Pericardium fibroblast (primary cell): ENCODE results near the gene CT45A9. TPM values are rescaled to one million over a fixed set of nuclear protein-coding genes. Genes with fewer than 3 reads are reported as not detected.

Experiments used
- total RNA-seq: library from RNA; depleted of rRNA; stranded (reverse); fragments of >200 nt; gene quantifications from 2 replicates; pipeline ENCODE4 v1.2.3, GENCODE V29; 2015

CT45A9 gene, protein sequence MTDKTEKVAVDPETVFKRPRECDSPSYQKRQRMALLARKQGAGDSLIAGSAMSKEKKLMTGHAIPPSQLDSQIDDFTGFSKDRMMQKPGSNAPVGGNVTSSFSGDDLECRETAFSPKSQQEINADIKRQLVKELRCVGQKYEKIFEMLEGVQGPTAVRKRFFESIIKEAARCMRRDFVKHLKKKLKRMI
- total RNA-seq, result not detected in 2 replicates

DNA sequence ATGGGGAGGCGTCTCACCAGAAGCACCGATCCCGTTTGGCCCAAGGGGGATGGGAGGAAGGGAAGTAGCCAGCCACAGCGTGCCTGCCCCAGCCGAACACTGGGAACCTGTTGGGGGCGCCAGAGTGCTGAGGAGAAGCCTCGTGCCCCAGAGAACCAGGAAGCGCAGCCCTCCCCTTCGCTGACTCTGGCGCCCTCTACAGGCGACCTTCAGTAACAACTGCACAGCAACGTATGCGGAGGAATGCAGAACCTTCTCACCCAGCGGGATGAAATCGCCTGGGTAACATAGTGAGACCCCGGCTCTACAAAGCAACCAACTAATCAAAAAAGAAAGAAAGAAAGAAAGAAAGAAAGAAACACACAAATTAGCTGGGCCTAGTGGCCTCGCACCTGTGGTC lies at the start of gene CT45A9:
Gene CT45A9 (minus strand): TSS at position 101 of the 400 bp plus-strand sequence. CDS start 3,751 bp downstream, outside the sequence.

DNA sequence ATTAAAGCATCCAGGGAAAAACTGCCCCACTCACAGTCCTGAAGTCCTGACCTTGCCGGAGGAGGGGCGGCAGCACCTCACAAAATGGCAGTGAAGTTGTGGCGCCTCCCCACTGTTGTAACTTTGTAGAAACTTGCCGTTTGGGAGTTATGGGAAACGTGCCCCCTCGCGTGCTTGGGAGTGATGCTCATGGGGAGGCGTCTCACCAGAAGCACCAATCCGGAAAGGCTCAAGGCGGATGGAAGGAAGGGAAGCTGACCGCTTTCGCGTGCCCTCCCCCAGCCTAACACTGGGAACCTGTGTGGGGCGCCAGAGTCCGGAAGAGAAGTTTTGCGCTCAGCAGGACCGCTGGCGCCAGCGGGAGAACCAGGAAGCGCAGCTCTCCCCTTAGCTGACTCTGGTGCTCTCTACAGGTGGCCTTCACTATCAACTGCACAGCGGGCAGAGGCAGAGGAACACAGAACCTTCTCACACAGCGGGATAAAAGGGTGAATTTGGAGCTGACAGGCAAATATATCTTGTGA lies 21.7 kb upstream of the CT45A9 start, which contains the start of the genes CT45A10 and SAGE1:
Gene CT45A10 (minus strand): TSS at position 151 of the 524 bp plus-strand sequence. CDS start 8,100 bp downstream, outside the sequence.
Gene SAGE1 (plus strand): TSS at position 423 of the 524 bp plus-strand sequence. CDS start 2,527 bp downstream, outside the sequence.

DNA sequence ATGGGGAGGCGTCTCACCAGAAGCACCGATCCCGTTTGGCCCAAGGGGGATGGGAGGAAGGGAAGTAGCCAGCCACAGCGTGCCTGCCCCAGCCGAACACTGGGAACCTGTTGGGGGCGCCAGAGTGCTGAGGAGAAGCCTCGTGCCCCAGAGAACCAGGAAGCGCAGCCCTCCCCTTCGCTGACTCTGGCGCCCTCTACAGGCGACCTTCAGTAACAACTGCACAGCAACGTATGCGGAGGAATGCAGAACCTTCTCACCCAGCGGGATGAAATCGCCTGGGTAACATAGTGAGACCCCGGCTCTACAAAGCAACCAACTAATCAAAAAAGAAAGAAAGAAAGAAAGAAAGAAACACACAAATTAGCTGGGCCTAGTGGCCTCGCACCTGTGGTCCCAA lies 17.2 kb downstream of the CT45A9 start, which contains the start of gene CT45A8:
Gene CT45A8 (minus strand): TSS at position 101 of the 400 bp plus-strand sequence. CDS start 3,755 bp downstream, outside the sequence.

DNA sequence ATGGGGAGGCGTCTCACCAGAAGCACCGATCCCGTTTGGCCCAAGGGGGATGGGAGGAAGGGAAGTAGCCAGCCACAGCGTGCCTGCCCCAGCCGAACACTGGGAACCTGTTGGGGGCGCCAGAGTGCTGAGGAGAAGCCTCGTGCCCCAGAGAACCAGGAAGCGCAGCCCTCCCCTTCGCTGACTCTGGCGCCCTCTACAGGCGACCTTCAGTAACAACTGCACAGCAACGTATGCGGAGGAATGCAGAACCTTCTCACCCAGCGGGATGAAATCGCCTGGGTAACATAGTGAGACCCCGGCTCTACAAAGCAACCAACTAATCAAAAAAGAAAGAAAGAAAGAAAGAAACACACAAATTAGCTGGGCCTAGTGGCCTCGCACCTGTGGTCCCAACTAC lies 34.4 kb downstream of the CT45A9 start, which contains the start of gene CT45A7:
Gene CT45A7 (minus strand): TSS at position 101 of the 400 bp plus-strand sequence. CDS start 3,747 bp downstream, outside the sequence.

DNA sequence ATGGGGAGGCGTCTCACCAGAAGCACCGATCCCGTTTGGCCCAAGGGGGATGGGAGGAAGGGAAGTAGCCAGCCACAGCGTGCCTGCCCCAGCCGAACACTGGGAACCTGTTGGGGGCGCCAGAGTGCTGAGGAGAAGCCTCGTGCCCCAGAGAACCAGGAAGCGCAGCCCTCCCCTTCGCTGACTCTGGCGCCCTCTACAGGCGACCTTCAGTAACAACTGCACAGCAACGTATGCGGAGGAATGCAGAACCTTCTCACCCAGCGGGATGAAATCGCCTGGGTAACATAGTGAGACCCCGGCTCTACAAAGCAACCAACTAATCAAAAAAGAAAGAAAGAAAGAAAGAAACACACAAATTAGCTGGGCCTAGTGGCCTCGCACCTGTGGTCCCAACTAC lies 51.7 kb downstream of the CT45A9 start, which contains the start of gene CT45A2:
Gene CT45A2 (minus strand): TSS at position 101 of the 400 bp plus-strand sequence. CDS start 3,747 bp downstream, outside the sequence.

Other genes starting within 250 kb of the CT45A9 start
- gene CT45A1, start 158.2 kb downstream of the CT45A9 start, total RNA-seq, result not detected in 2 replicates
- gene CT45A3, start 103.6 kb downstream of the CT45A9 start, total RNA-seq, result not detected in 2 replicates
- not detected in 2 replicates for gene CT45A5, start 86.3 kb downstream of the CT45A9 start, total RNA-seq
- not detected in 2 replicates for gene CT45A6, start 69.0 kb downstream of the CT45A9 start, total RNA-seq
- not detected in 2 replicates for gene CT45A2, start 51.8 kb downstream of the CT45A9 start, total RNA-seq
- gene CT45A7, start 34.5 kb downstream of the CT45A9 start, total RNA-seq, result not detected in 2 replicates
- gene CT45A8, start 17.3 kb downstream of the CT45A9 start, total RNA-seq, result not detected in 2 replicates
- gene CT45A10, start 21.6 kb upstream of the CT45A9 start, total RNA-seq, result not detected in 2 replicates
- gene SAGE1, start 21.9 kb upstream of the CT45A9 start, total RNA-seq, result not detected in 2 replicates
- gene MMGT1, start 102.2 kb upstream of the CT45A9 start, total RNA-seq, result 12.3 and 13.9 TPM in 2 replicates
- 5.5 and 6.7 TPM in 2 replicates for gene SLC9A6, start 113.6 kb upstream of the CT45A9 start, total RNA-seq